GM10266 (cell line): ENCODE results near the gene PSKH1.

Experiments
- DNase-seq: peaks from one replicate; pipeline ENCODE4 v3.0.0; 2012; ENCODE audit errors: extremely low spot score
- CTCF ChIP-seq: IDR thresholded peaks from 2 replicates; pipeline ENCODE4 v1.5.1; 2012; ENCODE audit warnings: mild to moderate bottlenecking, low read depth; ENCODE audit not compliant: control insufficient read depth, insufficient read depth; ENCODE audit errors: missing control alignments

Gene PSKH1

GRCh38 chr16:67885976-67886375, 7.1 kb upstream of the PSKH1 start:
- peak; percentile 13 for DNase-seq
- no peak for TF ChIP-seq CTCF

- no peak for DNase-seq
- TF ChIP-seq CTCF = no peak
Measured at GRCh38 chr16:67886387-67886786, 6.7 kb upstream of the PSKH1 start.

GRCh38 chr16:67888331-67888730, 4.7 kb upstream of the PSKH1 start:
- TF ChIP-seq CTCF = no peak
- no peak for DNase-seq

GRCh38 chr16:67892375-67892774, 679 bp upstream of the PSKH1 start:
- TF ChIP-seq CTCF = no peak
- no peak for DNase-seq

GRCh38 chr16:67893743-67894399, 817 bp downstream of the PSKH1 start:
- DNase-seq = peak; percentile 26
- no peak for TF ChIP-seq CTCF

GRCh38 chr16:67897231-67897630, 4.2 kb downstream of the PSKH1 start:
- DNase-seq = no peak
- TF ChIP-seq CTCF = no peak

GRCh38 chr16:67901734-67902133, 8.7 kb downstream of the PSKH1 start:
- TF ChIP-seq CTCF = no peak
- DNase-seq = no peak
